Panc1 (cell line): ENCODE measurements around the gene PARVG.

Experiments
- CTCF ChIP-seq: fragments of 450-650 bp; IDR thresholded peaks from 2 replicates; pipeline ENCODE4 v1.5.1; 2017; ENCODE audit warnings: mild to moderate bottlenecking
- POLR2AphosphoS5 ChIP-seq: IDR thresholded peaks from 2 replicates; pipeline ENCODE4 v1.6.1; 2012; ENCODE audit warnings: mild to moderate bottlenecking, low read depth, low read length, moderate library complexity
- TF ChIP-seq, protein P1 (sequence below), 2 experiments: IDR thresholded peaks; 2 replicates each; pipeline ENCODE4 v1.6.1; 2011 to 2012; ENCODE audit warnings: low read depth in 2 of 2, control low read depth in 1 of 2, low read length in 1 of 2, mild to moderate bottlenecking in 1 of 2, moderate library complexity in 1 of 2; ENCODE audit not compliant: insufficient read depth in 1 of 2

- TF ChIP-seq CTCF (no peak), POLR2AphosphoS5 (no peak)
- TF ChIP-seq, protein P1, sequence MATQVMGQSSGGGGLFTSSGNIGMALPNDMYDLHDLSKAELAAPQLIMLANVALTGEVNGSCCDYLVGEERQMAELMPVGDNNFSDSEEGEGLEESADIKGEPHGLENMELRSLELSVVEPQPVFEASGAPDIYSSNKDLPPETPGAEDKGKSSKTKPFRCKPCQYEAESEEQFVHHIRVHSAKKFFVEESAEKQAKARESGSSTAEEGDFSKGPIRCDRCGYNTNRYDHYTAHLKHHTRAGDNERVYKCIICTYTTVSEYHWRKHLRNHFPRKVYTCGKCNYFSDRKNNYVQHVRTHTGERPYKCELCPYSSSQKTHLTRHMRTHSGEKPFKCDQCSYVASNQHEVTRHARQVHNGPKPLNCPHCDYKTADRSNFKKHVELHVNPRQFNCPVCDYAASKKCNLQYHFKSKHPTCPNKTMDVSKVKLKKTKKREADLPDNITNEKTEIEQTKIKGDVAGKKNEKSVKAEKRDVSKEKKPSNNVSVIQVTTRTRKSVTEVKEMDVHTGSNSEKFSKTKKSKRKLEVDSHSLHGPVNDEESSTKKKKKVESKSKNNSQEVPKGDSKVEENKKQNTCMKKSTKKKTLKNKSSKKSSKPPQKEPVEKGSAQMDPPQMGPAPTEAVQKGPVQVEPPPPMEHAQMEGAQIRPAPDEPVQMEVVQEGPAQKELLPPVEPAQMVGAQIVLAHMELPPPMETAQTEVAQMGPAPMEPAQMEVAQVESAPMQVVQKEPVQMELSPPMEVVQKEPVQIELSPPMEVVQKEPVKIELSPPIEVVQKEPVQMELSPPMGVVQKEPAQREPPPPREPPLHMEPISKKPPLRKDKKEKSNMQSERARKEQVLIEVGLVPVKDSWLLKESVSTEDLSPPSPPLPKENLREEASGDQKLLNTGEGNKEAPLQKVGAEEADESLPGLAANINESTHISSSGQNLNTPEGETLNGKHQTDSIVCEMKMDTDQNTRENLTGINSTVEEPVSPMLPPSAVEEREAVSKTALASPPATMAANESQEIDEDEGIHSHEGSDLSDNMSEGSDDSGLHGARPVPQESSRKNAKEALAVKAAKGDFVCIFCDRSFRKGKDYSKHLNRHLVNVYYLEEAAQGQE (IDR thresholded peaks at IDR 0.05; ENCODE audit: insufficient read depth in 1 of 2, low read depth in 2 of 2, low read length in 1 of 2) = no peak
Measured at GRCh38 chr22:44200451-44200850, 19.7 kb downstream of the PARVG start.
